HG03045 (cell line): ENCODE data around the gene RIMKLA.

ENCODE experiments used
- ATAC-seq: cut with Tn5 transposase; IDR thresholded peaks from one replicate; pipeline ENCODE4 v1.9.1; 2021; ENCODE audit warnings: mild to moderate bottlenecking, moderate library complexity; ENCODE audit not compliant: unreplicated experiment

The RIMKLA gene

GRCh38 chr1:42370876-42371549 is 9.6 kb upstream of the RIMKLA start:
- no peak for ATAC-seq

- no peak for ATAC-seq
These were observed 7.8 kb upstream of the RIMKLA start for GRCh38 chr1:42372796-42373195.

DNA sequence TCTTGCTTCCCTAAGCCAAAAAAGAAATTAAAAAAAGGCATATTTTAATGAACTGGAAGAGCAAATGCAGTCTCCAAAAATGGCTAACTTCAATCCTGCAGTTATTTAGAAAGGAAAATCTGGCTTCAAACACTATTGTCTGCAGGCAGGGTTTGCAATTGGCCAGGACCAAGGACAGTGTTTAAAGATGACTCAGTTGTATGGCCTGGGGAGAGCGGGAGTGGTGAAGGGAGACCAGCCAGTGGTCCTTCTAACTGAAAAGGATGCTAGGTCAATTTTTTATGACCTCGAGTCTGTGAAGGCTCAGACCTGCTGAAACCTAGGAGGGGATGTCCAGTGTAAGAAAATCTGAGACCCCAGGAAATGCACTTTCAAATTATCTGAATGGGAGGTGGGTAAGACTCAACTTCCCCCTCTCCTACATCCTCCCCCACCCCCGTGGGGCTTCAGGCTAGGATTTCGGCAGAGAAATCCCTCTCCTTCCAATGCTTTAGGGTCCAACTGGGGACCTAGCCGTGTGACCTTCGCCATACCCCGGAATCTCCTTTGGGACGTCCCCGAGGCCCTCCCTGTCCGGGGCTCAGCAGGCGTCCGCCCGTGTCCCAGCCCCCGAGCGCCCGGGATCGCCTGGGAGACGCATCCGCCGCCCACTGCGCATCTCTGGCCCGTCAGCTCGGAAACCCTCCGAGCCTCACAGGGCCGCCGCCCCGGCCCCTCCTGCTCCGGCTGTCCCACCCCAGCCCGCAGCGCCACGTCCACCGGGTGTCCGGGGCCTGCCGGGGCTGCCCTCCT is 602 bp upstream of the RIMKLA start:
- peak; percentile 40 for ATAC-seq

DNA sequence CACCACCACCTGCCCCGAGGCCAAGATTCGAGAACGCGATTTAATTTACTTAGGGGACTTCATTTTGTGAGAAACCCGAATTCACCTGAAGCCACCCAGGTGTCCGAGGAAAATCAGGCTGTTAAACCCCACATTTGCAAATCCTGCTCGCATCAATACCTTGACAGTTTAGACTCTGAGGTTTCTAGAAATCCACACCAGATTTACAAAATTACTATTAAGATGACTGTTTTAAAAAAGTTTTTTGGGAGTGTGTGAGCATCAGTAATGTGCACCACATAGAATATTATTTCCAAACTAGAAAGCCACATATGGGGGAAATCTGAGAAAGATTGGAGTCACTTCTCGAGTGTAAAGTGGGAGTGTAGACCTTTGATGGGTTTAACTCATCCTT is 685 bp downstream of the RIMKLA start:
- peak; percentile 6 for ATAC-seq

GRCh38 chr1:42385283-42385682 is 4.7 kb downstream of the RIMKLA start:
- no peak for ATAC-seq

- no peak for ATAC-seq
These were observed 5.5 kb downstream of the RIMKLA start for GRCh38 chr1:42386051-42386450.

DNA sequence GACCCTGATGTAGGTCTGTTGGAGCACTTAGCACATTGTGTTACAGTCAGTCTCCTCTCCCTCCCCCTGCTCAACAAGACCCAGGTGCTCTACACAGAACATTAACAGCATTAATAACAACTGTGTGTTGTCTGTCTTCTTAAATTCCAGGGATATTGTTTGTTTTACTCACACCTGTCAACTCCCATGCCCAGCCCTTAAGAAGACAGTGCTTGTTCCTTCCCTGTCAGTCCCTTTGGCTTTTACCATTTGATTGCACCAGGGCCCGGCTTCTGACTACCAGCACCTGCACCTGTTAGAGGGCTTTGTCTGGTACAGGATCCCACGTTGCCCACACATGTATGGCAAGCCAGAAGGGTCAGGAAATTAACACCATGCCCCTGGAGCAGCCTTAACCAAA is 11.7 kb downstream of the RIMKLA start:
- ATAC-seq = no peak

GRCh38 chr1:42392967-42393848 is 12.6 kb downstream of the RIMKLA start:
- ATAC-seq = no peak

DNA sequence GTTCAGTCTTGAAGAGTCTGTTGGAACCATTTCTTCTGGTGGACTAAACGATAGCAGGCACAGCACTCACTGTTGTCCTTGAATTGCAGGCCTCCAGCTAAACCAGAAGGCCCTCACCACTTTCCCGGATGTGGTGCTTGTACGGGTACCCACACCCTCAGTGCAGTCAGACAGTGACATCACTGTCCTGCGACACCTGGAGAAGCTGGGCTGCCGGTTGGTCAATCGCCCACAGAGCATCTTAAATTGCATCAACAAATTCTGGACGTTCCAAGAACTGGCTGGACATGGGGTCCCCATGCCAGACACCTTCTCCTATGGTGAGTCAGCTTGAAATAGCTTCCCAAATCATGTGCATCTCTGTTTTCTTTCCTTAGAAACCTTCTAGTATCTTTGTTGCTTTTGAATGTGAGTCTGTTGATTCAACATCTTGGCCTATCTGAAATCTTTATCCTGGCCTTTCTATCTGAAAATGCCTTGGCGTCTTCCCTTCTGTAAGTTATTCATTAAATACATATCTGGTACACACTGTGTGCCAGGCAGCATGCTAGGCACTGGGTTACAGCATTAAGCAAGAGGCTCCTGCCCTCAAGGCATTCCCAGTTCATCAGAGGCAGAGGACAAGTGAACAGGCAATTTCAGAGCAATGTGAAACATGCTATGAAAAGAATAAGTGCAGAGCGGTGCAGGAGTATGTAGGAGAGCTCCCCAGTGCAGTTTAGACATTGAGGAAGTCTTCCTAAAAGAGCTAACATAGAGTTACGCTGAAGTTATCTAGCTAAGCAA is 18.9 kb downstream of the RIMKLA start:
- ATAC-seq = no peak

DNA sequence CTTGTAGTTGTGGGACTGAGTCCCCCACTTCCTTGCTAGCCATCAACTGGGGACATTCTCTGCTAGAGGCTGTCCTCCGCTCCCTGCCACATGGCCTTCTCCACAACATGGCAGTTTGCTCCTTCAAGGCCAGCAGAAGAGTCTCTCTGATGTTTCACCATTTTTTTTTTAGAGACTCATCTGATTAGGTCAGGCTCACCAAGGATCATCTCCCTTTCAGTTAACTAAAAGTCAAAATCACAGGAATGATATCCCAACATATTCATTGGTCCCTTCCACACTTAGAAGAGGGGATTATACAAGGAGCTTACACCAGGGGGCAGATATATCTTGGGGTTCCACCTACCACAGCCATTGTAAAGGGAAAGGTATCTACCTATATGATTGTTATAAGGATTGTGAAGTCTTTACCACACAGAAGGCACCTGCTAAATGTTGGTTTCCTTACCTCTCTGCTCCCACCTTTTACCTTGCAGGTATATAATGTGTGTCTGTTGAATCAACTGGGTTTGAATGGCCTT is 23.3 kb downstream of the RIMKLA start:
- ATAC-seq = no peak

GRCh38 chr1:42414551-42415496 is 34.2 kb downstream of the RIMKLA start:
- ATAC-seq = no peak

DNA sequence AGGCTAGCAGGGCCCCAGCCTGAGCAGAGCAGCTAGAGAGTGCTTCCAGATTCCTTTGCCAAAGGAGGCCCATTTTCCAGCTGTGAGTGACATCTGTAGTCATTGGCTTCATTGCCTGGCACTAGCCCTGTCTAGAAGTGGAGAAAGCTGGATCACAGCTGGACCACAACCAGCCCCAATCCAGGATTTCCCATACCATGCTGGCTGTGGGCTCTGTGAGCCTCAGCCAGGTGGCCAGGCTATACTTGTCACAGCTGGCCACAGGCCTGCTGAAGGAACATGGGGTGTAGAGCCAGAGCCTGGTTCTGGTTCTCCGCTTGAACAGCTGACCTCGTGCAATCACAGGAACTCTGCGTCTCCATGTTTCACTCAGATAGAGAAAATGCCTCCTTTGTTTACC is 36.6 kb downstream of the RIMKLA start:
- no peak for ATAC-seq

- ATAC-seq = no peak
These were observed 37.9 kb downstream of the RIMKLA start for GRCh38 chr1:42418516-42418915.

- no peak for ATAC-seq
These were observed 38.7 kb downstream of the RIMKLA start for GRCh38 chr1:42419126-42419821.

DNA sequence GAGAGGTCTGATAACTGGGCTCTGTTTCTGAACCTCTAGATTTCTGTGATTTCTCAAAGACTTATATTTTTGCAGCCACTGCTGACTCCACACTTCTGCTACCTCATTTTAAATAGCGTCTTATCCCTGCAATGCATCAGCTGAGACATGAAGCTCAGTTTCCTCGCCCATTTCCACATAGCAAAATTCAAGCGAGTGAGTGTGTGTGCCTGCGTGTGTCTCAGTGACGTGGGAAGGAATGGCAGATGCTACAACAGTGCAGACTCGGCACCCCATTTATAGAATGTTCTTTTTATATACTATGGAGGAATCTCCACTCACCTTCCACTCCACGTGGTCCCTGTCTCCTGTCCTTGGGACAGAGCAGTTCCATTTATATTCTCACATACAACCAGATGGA is 39.5 kb downstream of the RIMKLA start:
- ATAC-seq = no peak

- no peak for ATAC-seq
These were observed 40.5 kb downstream of the RIMKLA start for GRCh38 chr1:42420911-42421585.

DNA sequence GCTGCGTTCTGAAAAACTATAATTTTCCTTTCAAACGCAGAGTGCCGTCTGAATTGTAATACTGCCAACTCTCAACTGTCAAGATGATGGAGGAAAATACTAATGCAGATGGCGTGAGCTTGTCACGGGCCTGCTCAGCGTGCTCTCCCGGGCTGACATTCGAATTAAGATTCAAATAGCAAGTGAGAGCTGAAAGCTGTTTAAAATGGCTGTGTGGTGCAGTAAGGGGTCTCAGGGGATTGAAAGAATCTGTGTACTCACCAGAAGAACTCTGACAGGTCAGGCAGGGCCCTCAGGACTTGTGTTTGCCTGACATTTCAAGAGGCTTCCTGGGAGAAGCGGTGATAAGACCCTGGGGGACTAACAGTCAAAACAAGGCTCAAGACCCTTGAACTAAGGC is 42.1 kb downstream of the RIMKLA start:
- ATAC-seq = no peak

GRCh38 chr1:42423681-42424080 is 43.1 kb downstream of the RIMKLA start:
- no peak for ATAC-seq
